B cell (primary cell): ENCODE results near the gene FXYD4. TPM values are rescaled to one million over a fixed set of nuclear protein-coding genes. Genes with fewer than 3 reads are reported as not detected.

Experiments
- ATAC-seq: fragments of 200-7000 bp; cut with Tn5 transposase; one replicate; pipeline ENCODE4 v1.10.0; 2021; ENCODE audit warnings: low read depth, mild to moderate bottlenecking, moderate number of reproducible peaks, moderate library complexity
- CTCF ChIA-PET: fragments of 350-600 bp; sonication (Branson Sonifier 250); formaldehyde crosslinking; loops from one replicate; lab custom pipeline; 2021; ENCODE audit warnings: antibody characterized with exemption, inconsistent platforms; lab: Charles Lee
- POLR2A ChIA-PET: fragments of 350-600 bp; sonication (Branson Sonifier 250); formaldehyde crosslinking; loops from one replicate; lab custom pipeline; 2021; ENCODE audit warnings: antibody characterized with exemption; lab: Charles Lee
- DNase-seq: peaks from one replicate; pipeline ENCODE4 v3.0.0; 2013
- H2AFZ ChIP-seq: 2 replicates; pipeline ENCODE4 v1.6.1; 2012; ENCODE audit warnings: mild to moderate bottlenecking, low read depth, low read length; ENCODE audit not compliant: insufficient read depth, poor library complexity, severe bottlenecking
- H3K27ac ChIP-seq, 2 donors: 1 replicate in 1 of 2; 2 replicates in 1 of 2; pipeline ENCODE4 v1.5.1; 2012 to 2013; ENCODE audit warnings: low read length in 2 of 2, mild to moderate bottlenecking in 2 of 2, moderate library complexity in 1 of 2
- H3K27me3 ChIP-seq, 4 experiments: fragments of 200-600 bp in 1 of 4; sonication (generic) in 1 of 4; replicated peaks in 1 of 4; 1 replicate in 2 of 4; 2 replicates in 2 of 4; pipeline versions ENCODE4 v1.6.1 to v1.7.0; 2013 to 2016; ENCODE audit warnings: low read length in 3 of 4, mild to moderate bottlenecking in 2 of 4, mixed read lengths in 1 of 4, moderate library complexity in 1 of 4; ENCODE audit not compliant: insufficient read depth in 4 of 4, control insufficient read depth in 3 of 4; ENCODE audit errors: control extremely low read depth in 1 of 4
- H3K36me3 ChIP-seq, 2 experiments: replicated peaks in 1 of 2; 1 replicate in 1 of 2; 2 replicates in 1 of 2; pipeline versions ENCODE4 v1.6.1 to v1.7.1; 2013; ENCODE audit warnings: low read length in 1 of 2; ENCODE audit not compliant: insufficient read depth in 2 of 2, control insufficient read depth in 1 of 2; ENCODE audit errors: control extremely low read depth in 1 of 2, extremely low read depth in 1 of 2
- H3K4me1 ChIP-seq, 2 donors: fragments of 200-600 bp in 1 of 2; sonication (generic) in 1 of 2; 1 replicate in 1 of 2; 2 replicates in 1 of 2; pipeline versions ENCODE4 v1.5.1 to v1.6.1; 2013 to 2017; ENCODE audit warnings: low read length in 2 of 2; ENCODE audit not compliant: control insufficient read depth in 2 of 2, insufficient read depth in 2 of 2
- H3K4me2 ChIP-seq: replicated peaks from 2 replicates; pipeline ENCODE3; 2012; ENCODE audit warnings: mild to moderate bottlenecking, low read depth, low read length; ENCODE audit not compliant: poor library complexity, severe bottlenecking
- H3K4me3 ChIP-seq, 5 experiments: fragments of 200-600 bp in 1 of 5; sonication (generic) in 1 of 5; 1 replicate in 3 of 5; 2 replicates in 2 of 5; pipeline versions ENCODE4 v1.5.1 to v1.7.0; 2011 to 2016; ENCODE audit warnings: low read length in 4 of 5, mild to moderate bottlenecking in 4 of 5, low read depth in 2 of 5, control low read depth in 1 of 5, moderate library complexity in 1 of 5; ENCODE audit not compliant: insufficient read depth in 1 of 5; ENCODE audit errors: control extremely low read depth in 1 of 5, extremely low read depth in 1 of 5
- H3K79me2 ChIP-seq: fragments of 200-600 bp; sonication (generic); one replicate; pipeline ENCODE4 v1.6.0; 2016; ENCODE audit warnings: low read length; ENCODE audit not compliant: control insufficient read depth, insufficient read depth
- H3K9ac ChIP-seq: fragments of 200-600 bp; sonication (generic); 2 replicates; pipeline ENCODE4 v1.6.1; 2017; ENCODE audit warnings: mild to moderate bottlenecking, low read length, moderate library complexity
- H3K9me3 ChIP-seq, 3 donors: one replicate each; pipeline versions ENCODE4 v1.6.1 to v1.7.1; 2013; ENCODE audit warnings: low read length in 2 of 3; ENCODE audit not compliant: control insufficient read depth in 2 of 3, insufficient read depth in 1 of 3; ENCODE audit errors: control extremely low read depth in 1 of 3
- H4K20me1 ChIP-seq: 2 replicates; pipeline ENCODE4 v1.6.0; 2012; ENCODE audit warnings: mild to moderate bottlenecking, low read length; ENCODE audit not compliant: insufficient read depth, control insufficient read depth, poor library complexity, severe bottlenecking
- H3K27ac Mint-ChIP-seq: one replicate; pipeline ENCODE4 v1.8.0; 2021; ENCODE audit warnings: mixed read lengths
- H3K27me3 Mint-ChIP-seq: one replicate; pipeline ENCODE4 v1.8.0; 2021; ENCODE audit warnings: mixed read lengths
- H3K4me1 Mint-ChIP-seq: one replicate; pipeline ENCODE4 v1.8.0; 2021; ENCODE audit warnings: mixed read lengths
- H3K4me3 Mint-ChIP-seq: one replicate; pipeline ENCODE4 v1.8.0; 2021; ENCODE audit warnings: mixed read lengths
- H3K9me3 Mint-ChIP-seq: one replicate; pipeline ENCODE4 v1.8.0; 2022; ENCODE audit warnings: mixed read lengths; ENCODE audit not compliant: insufficient read depth
- EZH2 ChIP-seq: IDR thresholded peaks from 2 replicates; pipeline ENCODE4 v1.6.1; 2012; ENCODE audit warnings: borderline replicate concordance, low read depth, mild to moderate bottlenecking, moderate library complexity, low read length; ENCODE audit not compliant: insufficient read depth, poor library complexity, severe bottlenecking
- WGBS: methylation state at CpG from one replicate; pipeline ENCODE4 v1.1.5; 2013; ENCODE audit warnings: missing lambda C conversion rate; ENCODE audit not compliant: insufficient coverage; 5-methylcytosine and 5-hydroxymethylcytosine counted together
- intact Hi-C: fragments of 100-400 bp; cut with micrococcal nuclease; formaldehyde crosslinking; loops from one replicate; pipeline ENCODE4 v1.10.0; 2022
- polyA plus RNA-seq: library from polyadenylated mRNA; depleted of rRNA; stranded (reverse); fragments of >200 nt; gene quantifications from 2 replicates; pipeline ENCODE4 v1.2.3, GENCODE V29; 2012
- total RNA-seq, 2 donors: library from RNA; stranded (reverse); fragments of 120-200 nt in 1 of 2; gene quantifications; 1 replicate in 1 of 2; 2 replicates in 1 of 2; pipeline versions ENCODE4 v1.2.3 to v1.2.4, GENCODE V29; 2013 to 2022
- TF ChIP-seq, protein P1 (sequence below): fragments of 200-600 bp; IDR thresholded peaks from one replicate; pipeline ENCODE4 v1.8.0; 2022; ENCODE audit warnings: antibody characterized with exemption, mild to moderate bottlenecking

FXYD4 gene
- total and polyA plus RNA-seq, 2 donors (not counting 1 experiment from before 2014, with no cell fraction given): not detected

DNA sequence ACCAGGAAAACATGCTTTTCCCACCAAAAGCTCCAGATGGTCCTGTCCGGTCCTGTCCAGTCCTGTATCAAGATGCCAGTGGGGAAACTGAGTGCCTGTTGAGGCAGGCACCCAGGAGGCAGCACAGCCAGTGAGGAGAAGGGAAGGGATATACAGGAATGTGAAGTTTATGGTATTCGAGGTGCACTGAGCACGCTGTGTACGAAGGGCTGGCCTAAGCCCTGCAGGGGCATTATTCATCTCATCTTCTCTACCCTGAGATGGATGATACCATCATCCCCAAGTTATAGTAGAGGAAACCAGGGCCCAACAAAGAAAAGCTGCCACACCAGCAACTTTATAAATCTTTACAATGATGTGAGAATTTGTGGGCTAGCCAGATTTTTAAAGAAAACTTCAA is 23.4 kb upstream of the FXYD4 start:
- H3K4me3 ChIP-seq: no peak overlapping the region
- intact Hi-C loops: loop anchor here (1.0 to 5.0 kb wide), 7 partner anchors 14 to 481 kb away; partner anchors contain the start of gene CSGALNACT2
- H3K4me2 ChIP-seq: peak overlapping the region; percentile 29
- no peaks in the 10 kb centered on the region for H3K9me3 ChIP-seq
- peaks cover 14% of the 10 kb centered on the region for H3K27me3 Mint-ChIP-seq
- H3K79me2 ChIP-seq: no peaks in the 10 kb centered on the region
- ATAC-seq (no peak), DNase-seq (no peak)
- peaks cover 8 to 15% of the 10 kb centered on the region in 2 donors for H3K4me1 ChIP-seq
- WGBS: no CpG with 5 or more reads among the region's 4 CpGs
- no peak overlapping the region for H3K27ac Mint-ChIP-seq
- no peak overlapping the region for H3K9ac ChIP-seq
- TF ChIP-seq EZH2: no peak
- TF ChIP-seq, protein P1, sequence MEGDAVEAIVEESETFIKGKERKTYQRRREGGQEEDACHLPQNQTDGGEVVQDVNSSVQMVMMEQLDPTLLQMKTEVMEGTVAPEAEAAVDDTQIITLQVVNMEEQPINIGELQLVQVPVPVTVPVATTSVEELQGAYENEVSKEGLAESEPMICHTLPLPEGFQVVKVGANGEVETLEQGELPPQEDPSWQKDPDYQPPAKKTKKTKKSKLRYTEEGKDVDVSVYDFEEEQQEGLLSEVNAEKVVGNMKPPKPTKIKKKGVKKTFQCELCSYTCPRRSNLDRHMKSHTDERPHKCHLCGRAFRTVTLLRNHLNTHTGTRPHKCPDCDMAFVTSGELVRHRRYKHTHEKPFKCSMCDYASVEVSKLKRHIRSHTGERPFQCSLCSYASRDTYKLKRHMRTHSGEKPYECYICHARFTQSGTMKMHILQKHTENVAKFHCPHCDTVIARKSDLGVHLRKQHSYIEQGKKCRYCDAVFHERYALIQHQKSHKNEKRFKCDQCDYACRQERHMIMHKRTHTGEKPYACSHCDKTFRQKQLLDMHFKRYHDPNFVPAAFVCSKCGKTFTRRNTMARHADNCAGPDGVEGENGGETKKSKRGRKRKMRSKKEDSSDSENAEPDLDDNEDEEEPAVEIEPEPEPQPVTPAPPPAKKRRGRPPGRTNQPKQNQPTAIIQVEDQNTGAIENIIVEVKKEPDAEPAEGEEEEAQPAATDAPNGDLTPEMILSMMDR: no peak
- no peak overlapping the region for H3K4me3 Mint-ChIP-seq
- H3K4me1 Mint-ChIP-seq: peaks cover 6% of the 10 kb centered on the region
- POLR2A ChIA-PET: no interaction called here
- CTCF ChIA-PET: interaction anchor here (0.6 to 3.4 kb wide), 12 partner anchors 14 to 106 kb away, joined by 3 to 33 read pairs (median 3); no protein-coding TSS in a partner anchor
- no peaks in the 10 kb centered on the region for H3K9me3 Mint-ChIP-seq
- H3K27ac ChIP-seq: no peak overlapping the region
- H3K36me3 ChIP-seq: no peaks in the 10 kb centered on the region
- H4K20me1 ChIP-seq: no peaks in the 10 kb centered on the region
- H3K27me3 ChIP-seq: peaks cover 0 to 14% (median 4%) of the 10 kb centered on the region in 4 experiments
- peak overlapping the region; percentile 53 for H2AFZ ChIP-seq

DNA sequence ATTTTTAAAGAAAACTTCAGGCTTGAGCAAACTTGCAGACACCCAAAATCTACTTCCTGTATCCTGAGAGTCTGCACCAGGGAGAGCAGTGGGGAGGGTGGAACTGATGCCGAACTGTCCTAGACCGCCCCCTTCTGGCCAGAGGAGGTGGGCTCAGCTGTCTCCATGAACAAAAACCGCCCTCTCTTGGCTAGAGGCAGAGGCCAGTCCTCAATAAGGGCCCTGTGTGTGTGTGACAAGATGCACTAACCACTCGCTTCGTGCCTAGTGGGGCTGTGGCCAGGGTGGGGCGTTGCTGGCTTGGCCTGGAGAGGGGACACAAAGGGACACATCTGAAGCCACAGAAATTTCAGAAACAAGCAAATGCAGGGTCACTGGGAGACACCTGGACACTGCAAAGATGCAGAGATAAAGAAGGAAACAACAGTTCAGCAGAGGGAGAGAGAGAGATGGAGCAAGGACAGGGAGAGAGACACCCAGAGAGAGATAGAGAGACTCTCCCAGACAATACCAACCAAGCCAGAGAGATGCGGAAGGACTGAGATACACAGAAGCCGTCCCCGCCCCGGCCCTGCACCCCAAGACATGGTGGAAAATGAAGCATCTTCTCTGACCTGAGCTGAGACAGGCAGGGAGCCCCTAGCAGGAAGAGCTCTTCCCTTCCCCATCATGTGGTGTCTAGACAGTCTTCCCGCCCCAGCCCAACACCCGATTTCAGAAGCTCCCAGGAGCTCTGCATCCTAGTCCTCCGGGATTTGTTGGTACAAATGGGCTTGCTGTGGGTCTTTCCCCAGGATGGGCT is 22.7 kb upstream of the FXYD4 start:
- CTCF ChIA-PET: interaction anchor here (0.6 to 3.4 kb wide), 14 partner anchors 13 to 228 kb away, joined by 3 to 33 read pairs (median 3); no protein-coding TSS in a partner anchor
- no peaks in the 10 kb centered on the region for H3K9me3 Mint-ChIP-seq
- WGBS: 46% methylated on average over 12 of the region's 13 CpGs
- intact Hi-C loops: loop anchor here (1.0 to 5.0 kb wide), 7 partner anchors 14 to 481 kb away; partner anchors contain the start of gene CSGALNACT2
- H3K9ac ChIP-seq: no peak overlapping the region
- H3K79me2 ChIP-seq: no peaks in the 10 kb centered on the region
- POLR2A ChIA-PET: no interaction called here
- TF ChIP-seq EZH2: no peak
- TF ChIP-seq, protein P1: peak; percentile 87
- no peaks in the 10 kb centered on the region for H3K9me3 ChIP-seq
- H4K20me1 ChIP-seq: no peaks in the 10 kb centered on the region
- H3K4me1 ChIP-seq: peaks cover 8 to 15% of the 10 kb centered on the region in 2 donors
- H3K4me2 ChIP-seq: peak overlapping the region; percentile 29
- H3K36me3 ChIP-seq: no peaks in the 10 kb centered on the region
- H3K27me3 ChIP-seq: peaks cover 0 to 14% (median 4%) of the 10 kb centered on the region in 4 experiments
- peaks cover 6% of the 10 kb centered on the region for H3K4me1 Mint-ChIP-seq
- H3K27me3 Mint-ChIP-seq: peaks cover 14% of the 10 kb centered on the region
- DNase-seq (peak; percentile 86), ATAC-seq (peak; percentile 100)
- no peak overlapping the region for H3K4me3 ChIP-seq
- no peak overlapping the region for H3K4me3 Mint-ChIP-seq
- peak overlapping the region; percentile 53 for H2AFZ ChIP-seq
- no peak overlapping the region for H3K27ac ChIP-seq
- no peak overlapping the region for H3K27ac Mint-ChIP-seq
